ENCODE measurements around the gene GALNT18.
A peak's percentile ranks its signal among the peaks of the same experiment; 100 is the strongest.

GALNT18 gene

GRCh38 chr11:11253497-11253896, 368.3 kb downstream of the GALNT18 start:
- no peak for DNase-seq

GRCh38 chr11:11252403-11252802, 369.4 kb downstream of the GALNT18 start:
- DNase-seq, result no peak

- no peak for DNase-seq
These were observed 370.3 kb downstream of the GALNT18 start for GRCh38 chr11:11251394-11251970.

GRCh38 chr11:11250470-11250869, 371.3 kb downstream of the GALNT18 start:
- DNase-seq, result no peak

- DNase-seq, result no peak
These were observed 374.2 kb downstream of the GALNT18 start for GRCh38 chr11:11247576-11247975.

GRCh38 chr11:11247086-11247485, 374.7 kb downstream of the GALNT18 start:
- DNase-seq, result no peak

- DNase-seq, result no peak
These were observed 375.6 kb downstream of the GALNT18 start for GRCh38 chr11:11246166-11246565.

GRCh38 chr11:11245453-11245852, 376.4 kb downstream of the GALNT18 start:
- no peak for DNase-seq

GRCh38 chr11:11244470-11245080, 377.2 kb downstream of the GALNT18 start:
- DNase-seq, result no peak

- peak; percentile 4 for DNase-seq
These were observed 378.0 kb downstream of the GALNT18 start for GRCh38 chr11:11243590-11244469.

GRCh38 chr11:11243209-11243589, 378.6 kb downstream of the GALNT18 start:
- no peak for DNase-seq

GRCh38 chr11:11241284-11241683, 380.5 kb downstream of the GALNT18 start:
- DNase-seq, result no peak

- DNase-seq, result no peak
These were observed 381.8 kb downstream of the GALNT18 start for GRCh38 chr11:11239959-11240358.

- DNase-seq, result no peak
These were observed 384.6 kb downstream of the GALNT18 start for GRCh38 chr11:11237070-11237832.

GRCh38 chr11:11236498-11237059, 385.2 kb downstream of the GALNT18 start:
- no peak for DNase-seq

- no peak for DNase-seq
These were observed 390.0 kb downstream of the GALNT18 start for GRCh38 chr11:11231763-11232162.

- peak; percentile 36 for DNase-seq
These were observed 390.8 kb downstream of the GALNT18 start for GRCh38 chr11:11230802-11231562.

GRCh38 chr11:11230087-11230486, 391.7 kb downstream of the GALNT18 start:
- DNase-seq, result no peak

- no peak for DNase-seq
These were observed 392.2 kb downstream of the GALNT18 start for GRCh38 chr11:11229647-11230046.

- no peak for DNase-seq
These were observed 394.3 kb downstream of the GALNT18 start for GRCh38 chr11:11227296-11228085.

Data from activated CD4-positive, alpha-beta T cell treated with anti-CD3 and anti-CD28 coated beads, Interleukin-2, Interleukin-6, amounts not matched to agents 100 ng/mL and 50 ng/mL, durations not matched to agents 16 hours and 8 hours (primary cell).